GM23338 (cell line): ENCODE data around the gene HSPH1. TPM values are rescaled to one million over a fixed set of nuclear protein-coding genes. Genes with fewer than 3 reads are reported as not detected.

Source experiments
- ATAC-seq: fragments of 200-7000 bp; cut with Tn5 transposase; 3 replicates; pipeline ENCODE4 v1.9.1; 2020
- DNase-seq: peaks from one replicate; pipeline ENCODE4 v3.0.0-alpha.2; 2015; ENCODE audit warnings: low spot score
- H2AFZ ChIP-seq: fragments of 200-600 bp; sonication (generic); 2 replicates; pipeline ENCODE4 v1.8.0; 2016; ENCODE audit warnings: antibody characterized with exemption, mild to moderate bottlenecking, moderate library complexity
- H3F3A ChIP-seq: fragments of 200-600 bp; sonication (generic); replicated peaks from 2 replicates; pipeline ENCODE4 v1.8.0; 2017; ENCODE audit warnings: antibody characterized with exemption, mixed run types, low read depth
- H3K27ac ChIP-seq: fragments of 200-600 bp; sonication (generic); 2 replicates; pipeline ENCODE4 v1.6.1; 2016; ENCODE audit warnings: low read depth
- H3K27me3 ChIP-seq: fragments of 200-600 bp; sonication (generic); 2 replicates; pipeline ENCODE4 v1.8.0; 2016; ENCODE audit warnings: mild to moderate bottlenecking, mixed run types, moderate library complexity; ENCODE audit not compliant: insufficient read depth
- H3K36me3 ChIP-seq: fragments of 200-600 bp; sonication (generic); 2 replicates; pipeline ENCODE4 v1.8.0; 2016; ENCODE audit warnings: mild to moderate bottlenecking; ENCODE audit not compliant: insufficient read depth
- H3K4me1 ChIP-seq: fragments of 200-600 bp; sonication (generic); 2 replicates; pipeline ENCODE4 v1.8.0; 2016; ENCODE audit warnings: mild to moderate bottlenecking, moderate library complexity; ENCODE audit not compliant: insufficient read depth
- H3K4me2 ChIP-seq: fragments of 200-600 bp; sonication (generic); 2 replicates; pipeline ENCODE4 v1.7.1; 2017; ENCODE audit warnings: mixed run types
- H3K4me3 ChIP-seq: fragments of 200-600 bp; sonication (generic); 2 replicates; pipeline ENCODE4 v1.6.1; 2016; ENCODE audit warnings: mixed run types
- H3K79me2 ChIP-seq: fragments of 200-600 bp; sonication (generic); replicated peaks from 2 replicates; pipeline ENCODE4 v1.8.0; 2017; ENCODE audit warnings: mild to moderate bottlenecking; ENCODE audit not compliant: insufficient read depth
- H3K9me2 ChIP-seq: fragments of 200-600 bp; sonication (generic); 2 replicates; pipeline ENCODE4 v1.8.0; 2017; ENCODE audit not compliant: insufficient read depth
- H4K20me1 ChIP-seq: fragments of 200-600 bp; sonication (generic); replicated peaks from 2 replicates; pipeline ENCODE4 v1.8.0; 2017; ENCODE audit warnings: mild to moderate bottlenecking; ENCODE audit not compliant: insufficient read depth
- H3K27ac Mint-ChIP-seq: 2 replicates; pipeline ENCODE4 v1.8.0; 2020; ENCODE audit warnings: inconsistent platforms, mild to moderate bottlenecking, moderate library complexity, mixed read lengths
- H3K27me3 Mint-ChIP-seq: 3 replicates; pipeline ENCODE4 v1.8.0; 2022; ENCODE audit warnings: low read depth, mild to moderate bottlenecking, moderate library complexity, mixed read lengths, inconsistent platforms; ENCODE audit not compliant: insufficient read depth, poor library complexity
- H3K36me3 Mint-ChIP-seq: 3 replicates; pipeline ENCODE4 v1.8.0; 2021; ENCODE audit warnings: low read depth, mild to moderate bottlenecking, inconsistent platforms, moderate library complexity, mixed read lengths
- H3K4me1 Mint-ChIP-seq: 3 replicates; pipeline ENCODE4 v1.8.0; 2020; ENCODE audit warnings: mild to moderate bottlenecking, inconsistent platforms, mixed read lengths
- H3K4me3 Mint-ChIP-seq: 3 replicates; pipeline ENCODE4 v1.8.0; 2021; ENCODE audit warnings: moderate library complexity, mild to moderate bottlenecking, inconsistent platforms, mixed read lengths
- H3K9me3 Mint-ChIP-seq: 3 replicates; pipeline ENCODE4 v1.8.0; 2020; ENCODE audit warnings: moderate library complexity, mild to moderate bottlenecking, inconsistent platforms, mixed read lengths
- CREB1 ChIP-seq: fragments of 250-450 bp; sonication (Bioruptor Pico); IDR thresholded peaks from 2 replicates; pipeline ENCODE4 v1.5.0; 2020; ENCODE audit warnings: low read depth, mild to moderate bottlenecking, moderate library complexity
- CTCF ChIP-seq, 2 experiments: fragments of 200-600 bp in 1 of 2; sonication (generic) in 1 of 2; conservative IDR thresholded peaks; 2 replicates each; pipeline versions ENCODE4 v1.5.1 to v1.6.1; 2016 to 2017; ENCODE audit warnings: antibody characterized with exemption in 2 of 2, low read depth in 2 of 2, mild to moderate bottlenecking in 2 of 2, moderate library complexity in 1 of 2
- ETS1 ChIP-seq: IDR thresholded peaks from 2 replicates; pipeline ENCODE4 v1.6.1; 2016; ENCODE audit warnings: antibody characterized with exemption
- EZH2 ChIP-seq: fragments of 200-600 bp; sonication (generic); IDR thresholded peaks from one replicate; pipeline ENCODE4 v1.8.0; 2017; ENCODE audit warnings: antibody characterized with exemption, mild to moderate bottlenecking, low read depth; ENCODE audit not compliant: unreplicated experiment
- EZH2phosphoT487 ChIP-seq: fragments of 200-600 bp; sonication (generic); IDR thresholded peaks from one replicate; pipeline ENCODE4 v1.8.1; 2018; ENCODE audit warnings: antibody characterized with exemption; ENCODE audit not compliant: unreplicated experiment
- JUNB ChIP-seq: IDR thresholded peaks from one replicate; pipeline ENCODE4 v1.6.1; 2016; ENCODE audit warnings: antibody characterized with exemption; ENCODE audit not compliant: unreplicated experiment
- NANOG ChIP-seq: IDR thresholded peaks from 2 replicates; pipeline ENCODE4 v1.6.1; 2016; ENCODE audit warnings: antibody characterized with exemption, borderline replicate concordance
- POLR2AphosphoS5 ChIP-seq: IDR thresholded peaks from 2 replicates; pipeline ENCODE4 v1.6.1; 2016; ENCODE audit warnings: antibody characterized with exemption, low read depth
- REST ChIP-seq: IDR thresholded peaks from one replicate; pipeline ENCODE4 v1.6.1; 2018; ENCODE audit warnings: antibody characterized with exemption; ENCODE audit not compliant: unreplicated experiment
- STAT1 ChIP-seq: IDR thresholded peaks from one replicate; pipeline ENCODE4 v1.6.1; 2016; ENCODE audit warnings: antibody characterized with exemption; ENCODE audit not compliant: unreplicated experiment
- ZNF114 ChIP-seq: fragments of 250-450 bp; sonication (Bioruptor Pico); IDR thresholded peaks from 2 replicates; pipeline ENCODE4 v1.5.0; 2020; ENCODE audit warnings: mild to moderate bottlenecking, moderate library complexity
- ZNF331 ChIP-seq: fragments of 250-450 bp; sonication (Bioruptor Pico); IDR thresholded peaks from 2 replicates; pipeline ENCODE4 v1.5.0; 2020; ENCODE audit warnings: low read depth, mild to moderate bottlenecking, moderate library complexity
- ZNF462 ChIP-seq: fragments of 250-450 bp; sonication (Bioruptor Pico); IDR thresholded peaks from 2 replicates; pipeline ENCODE4 v1.5.0; 2020; ENCODE audit warnings: mild to moderate bottlenecking, moderate library complexity
- polyA plus RNA-seq: library from polyadenylated mRNA; unstranded; fragments of >200 nt; fragmentation: Nextera tagmentation; extraction: Ambion mirVana; gene quantifications from 2 replicates; pipeline ENCODE4 v1.2.1, GENCODE V29; 2016
- total RNA-seq: library from RNA; depleted of rRNA; stranded (reverse); fragments of >200 nt; shearing (Covaris generic); gene quantifications from 2 replicates; pipeline ENCODE4 v1.2.3, GENCODE V29; 2014

Gene HSPH1
- total and polyA plus RNA-seq, 2 experiments from 2014 or later, result 112 to 147 TPM

GRCh38 chr13:31192306-31192705 lies 30.6 kb upstream of the HSPH1 start:
- Histone ChIP-seq H3K9me2 (no peaks in the 10 kb centered on the region), H2AFZ (no peak overlapping the region), H3K4me1 (no peaks in the 10 kb centered on the region), H3K79me2 (no peaks in the 10 kb centered on the region), H3F3A (no peaks in the 10 kb centered on the region), H3K27me3 (no peaks in the 10 kb centered on the region), H4K20me1 (no peaks in the 10 kb centered on the region), H3K4me3 (no peak overlapping the region), H3K36me3 (no peaks in the 10 kb centered on the region), H3K27ac (no peak overlapping the region), H3K4me2 (no peak overlapping the region)
- no peak overlapping the region for H3K4me3 Mint-ChIP-seq
- H3K9me3 Mint-ChIP-seq, result peaks cover 6% of the 10 kb centered on the region; the same call in 2 of the 3 replicates
- H3K36me3 Mint-ChIP-seq, result no peaks in the 10 kb centered on the region; the same call in 2 of the 3 replicates
- TF ChIP-seq EZH2, result no peak
- no peak for TF ChIP-seq STAT1
- no peak for TF ChIP-seq POLR2AphosphoS5
- TF ChIP-seq ZNF331 (CRISPR knock-in tag), result no peak
- no peak for TF ChIP-seq CTCF (conservative IDR thresholded peaks at IDR 0.05; ENCODE audit: low read depth in 2 of 2)
- TF ChIP-seq ETS1, result no peak
- TF ChIP-seq ZNF114 (CRISPR knock-in tag), result no peak
- no peak for TF ChIP-seq EZH2phosphoT487
- no peak for TF ChIP-seq REST
- no peak for TF ChIP-seq JUNB
- TF ChIP-seq NANOG, result no peak
- no peak for TF ChIP-seq ZNF462
- TF ChIP-seq CREB1 (CRISPR knock-in tag), result no peak
- no peak for DNase-seq
- H3K27ac Mint-ChIP-seq, result no peak overlapping the region; the same call in 1 of the 2 replicates
- H3K4me1 Mint-ChIP-seq, result peaks cover 5% of the 10 kb centered on the region
- H3K27me3 Mint-ChIP-seq, result no peaks in the 10 kb centered on the region
- ATAC-seq, result no peak
